Loucy (cell line): ENCODE data around the gene RUNX2.

Source experiments
- H2AFZ ChIP-seq: fragments of 200-600 bp; sonication (generic); 2 replicates; pipeline ENCODE4 v1.6.0; 2016; ENCODE audit warnings: antibody characterized with exemption, mild to moderate bottlenecking, low read length, moderate library complexity
- H3F3A ChIP-seq: fragments of 200-600 bp; 2 replicates; pipeline ENCODE4 v1.6.0; 2016; ENCODE audit warnings: antibody characterized with exemption, low read depth, mild to moderate bottlenecking
- H3K27me3 ChIP-seq: fragments of 200-600 bp; sonication (generic); 2 replicates; pipeline ENCODE4 v1.6.1; 2014; ENCODE audit warnings: low read length, mild to moderate bottlenecking; ENCODE audit not compliant: insufficient read depth, poor library complexity, severe bottlenecking
- H3K36me3 ChIP-seq: fragments of 200-600 bp; sonication (generic); 2 replicates; pipeline ENCODE4 v1.6.1; 2016; ENCODE audit warnings: low read length; ENCODE audit not compliant: insufficient read depth
- H3K4me1 ChIP-seq: fragments of 200-600 bp; sonication (generic); 2 replicates; pipeline ENCODE4 v1.5.1; 2014; ENCODE audit warnings: low read length, mild to moderate bottlenecking; ENCODE audit not compliant: insufficient read depth, poor library complexity, severe bottlenecking
- H3K4me2 ChIP-seq: fragments of 200-600 bp; sonication (generic); 2 replicates; pipeline ENCODE4 v1.6.0; 2014; ENCODE audit warnings: antibody characterized with exemption, low read length, low read depth, mild to moderate bottlenecking; ENCODE audit not compliant: poor library complexity, severe bottlenecking
- H3K4me3 ChIP-seq: fragments of 200-600 bp; sonication (generic); 2 replicates; pipeline ENCODE4 v1.5.1; 2014; ENCODE audit warnings: low read length, mild to moderate bottlenecking, mixed read lengths; ENCODE audit not compliant: poor library complexity, severe bottlenecking
- H3K79me2 ChIP-seq: fragments of 200-600 bp; sonication (generic); 2 replicates; pipeline ENCODE4 v1.6.1; 2014; ENCODE audit warnings: low read length; ENCODE audit not compliant: insufficient read depth
- H3K9ac ChIP-seq: fragments of 200-600 bp; sonication (generic); 2 replicates; pipeline ENCODE4 v1.6.0; 2014; ENCODE audit warnings: mild to moderate bottlenecking, low read depth, low read length, moderate library complexity; ENCODE audit not compliant: poor library complexity, severe bottlenecking
- H3K9me2 ChIP-seq: fragments of 200-600 bp; sonication (generic); replicated peaks from 2 replicates; pipeline ENCODE4 v1.6.1; 2016; ENCODE audit warnings: low read depth, low read length, mixed read lengths
- H3K9me3 ChIP-seq: fragments of 200-600 bp; sonication (generic); 2 replicates; pipeline ENCODE4 v1.6.1; 2014; ENCODE audit warnings: mild to moderate bottlenecking, antibody characterized with exemption, low read length, low read depth; ENCODE audit not compliant: insufficient read depth
- H4K20me1 ChIP-seq: fragments of 200-600 bp; sonication (generic); 2 replicates; pipeline ENCODE4 v1.6.0; 2014; ENCODE audit warnings: antibody characterized with exemption, low read length, mild to moderate bottlenecking; ENCODE audit not compliant: insufficient read depth, poor library complexity, severe bottlenecking
- EZH2phosphoT487 ChIP-seq: fragments of 200-600 bp; IDR thresholded peaks from 2 replicates; pipeline ENCODE4 v1.6.1; 2018; ENCODE audit warnings: antibody characterized with exemption, mild to moderate bottlenecking, moderate library complexity, borderline replicate concordance
- TF ChIP-seq, protein P1 (sequence below): fragments of 200-600 bp; sonication (generic); conservative IDR thresholded peaks from 2 replicates; pipeline ENCODE4 v1.5.1; 2014; ENCODE audit warnings: mild to moderate bottlenecking, antibody characterized with exemption, low read length

Gene RUNX2

GRCh38 chr6:45686841-45687569, 358.9 kb downstream of the RUNX2 start:
- Histone ChIP-seq H2AFZ (no peak overlapping the region), H3K79me2 (no peaks in the 10 kb centered on the region), H3K4me2 (no peak overlapping the region), H3K9ac (no peak overlapping the region), H4K20me1 (no peaks in the 10 kb centered on the region), H3K36me3 (no peaks in the 10 kb centered on the region), H3K4me3 (no peak overlapping the region), H3K4me1 (peaks cover 18% of the 10 kb centered on the region), H3F3A (no peaks in the 10 kb centered on the region), H3K27me3 (no peaks in the 10 kb centered on the region), H3K9me3 (no peaks in the 10 kb centered on the region), H3K9me2 (no peaks in the 10 kb centered on the region)
- TF ChIP-seq EZH2phosphoT487: no peak
- TF ChIP-seq, protein P1, sequence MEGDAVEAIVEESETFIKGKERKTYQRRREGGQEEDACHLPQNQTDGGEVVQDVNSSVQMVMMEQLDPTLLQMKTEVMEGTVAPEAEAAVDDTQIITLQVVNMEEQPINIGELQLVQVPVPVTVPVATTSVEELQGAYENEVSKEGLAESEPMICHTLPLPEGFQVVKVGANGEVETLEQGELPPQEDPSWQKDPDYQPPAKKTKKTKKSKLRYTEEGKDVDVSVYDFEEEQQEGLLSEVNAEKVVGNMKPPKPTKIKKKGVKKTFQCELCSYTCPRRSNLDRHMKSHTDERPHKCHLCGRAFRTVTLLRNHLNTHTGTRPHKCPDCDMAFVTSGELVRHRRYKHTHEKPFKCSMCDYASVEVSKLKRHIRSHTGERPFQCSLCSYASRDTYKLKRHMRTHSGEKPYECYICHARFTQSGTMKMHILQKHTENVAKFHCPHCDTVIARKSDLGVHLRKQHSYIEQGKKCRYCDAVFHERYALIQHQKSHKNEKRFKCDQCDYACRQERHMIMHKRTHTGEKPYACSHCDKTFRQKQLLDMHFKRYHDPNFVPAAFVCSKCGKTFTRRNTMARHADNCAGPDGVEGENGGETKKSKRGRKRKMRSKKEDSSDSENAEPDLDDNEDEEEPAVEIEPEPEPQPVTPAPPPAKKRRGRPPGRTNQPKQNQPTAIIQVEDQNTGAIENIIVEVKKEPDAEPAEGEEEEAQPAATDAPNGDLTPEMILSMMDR: no peak

GRCh38 chr6:45687570-45687969, 359.4 kb downstream of the RUNX2 start:
- Histone ChIP-seq H3K79me2 (no peaks in the 10 kb centered on the region), H3K9ac (no peak overlapping the region), H2AFZ (no peak overlapping the region)

GRCh38 chr6:45688180-45688579, 360.1 kb downstream of the RUNX2 start:
- Histone ChIP-seq H3K9ac (no peak overlapping the region), H3F3A (no peaks in the 10 kb centered on the region), H2AFZ (no peak overlapping the region), H3K4me3 (no peak overlapping the region), H3K4me2 (no peak overlapping the region), H3K4me1 (peaks cover 18% of the 10 kb centered on the region), H3K36me3 (no peaks in the 10 kb centered on the region), H3K27me3 (no peaks in the 10 kb centered on the region), H3K9me2 (no peaks in the 10 kb centered on the region), H3K79me2 (no peaks in the 10 kb centered on the region), H3K9me3 (no peaks in the 10 kb centered on the region), H4K20me1 (no peaks in the 10 kb centered on the region)
- TF ChIP-seq EZH2phosphoT487: no peak
- TF ChIP-seq, protein P1: no peak

More at GRCh38 chr6:45687570-45687969, 359.4 kb downstream of the RUNX2 start:
- Histone ChIP-seq H4K20me1 (no peaks in the 10 kb centered on the region), H3K4me3 (no peak overlapping the region), H3K9me3 (no peaks in the 10 kb centered on the region), H3K27me3 (no peaks in the 10 kb centered on the region), H3K4me2 (no peak overlapping the region), H3K9me2 (no peaks in the 10 kb centered on the region), H3K4me1 (peaks cover 18% of the 10 kb centered on the region), H3K36me3 (no peaks in the 10 kb centered on the region), H3F3A (no peaks in the 10 kb centered on the region)
- TF ChIP-seq, protein P1: no peak
- TF ChIP-seq EZH2phosphoT487: no peak
